ENCODE results near the gene ELP4. TPM values are rescaled to one million over a fixed set of nuclear protein-coding genes. Genes with fewer than 3 reads are reported as not detected.
"Not testable (repeated sequence)": the region's sequence is repeated elsewhere in the genome, so short reads cannot be mapped to it uniquely, and the experiment has no call there.

Gene ELP4
- total RNA-seq, 3 donors from 2014 or later, result 22.2 to 36.1 (median 24.6) TPM

DNA sequence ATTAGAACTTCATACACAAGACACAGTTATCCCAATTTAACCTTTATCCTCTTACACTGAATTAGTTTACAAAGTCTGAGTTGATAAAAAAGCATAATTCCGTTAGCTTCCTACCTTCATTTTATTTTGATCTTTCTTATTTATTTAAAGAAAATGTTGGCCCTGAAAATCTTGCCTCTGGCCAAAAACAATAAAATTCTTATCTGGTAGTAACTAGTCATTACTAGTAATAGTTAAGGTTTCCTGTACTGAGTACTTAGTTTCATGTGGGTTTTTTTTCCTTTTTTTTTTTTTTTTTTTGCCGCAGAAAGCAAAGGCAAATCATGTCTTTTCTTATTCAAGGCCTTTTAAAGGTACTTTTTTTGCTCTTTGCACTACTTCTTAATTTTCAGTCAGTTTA, 180.9 kb downstream of the ELP4 start:
- Histone ChIP-seq H3K4me3 (no peak overlapping the region), H3K9me3 (no peaks in the 10 kb centered on the region)

DNA sequence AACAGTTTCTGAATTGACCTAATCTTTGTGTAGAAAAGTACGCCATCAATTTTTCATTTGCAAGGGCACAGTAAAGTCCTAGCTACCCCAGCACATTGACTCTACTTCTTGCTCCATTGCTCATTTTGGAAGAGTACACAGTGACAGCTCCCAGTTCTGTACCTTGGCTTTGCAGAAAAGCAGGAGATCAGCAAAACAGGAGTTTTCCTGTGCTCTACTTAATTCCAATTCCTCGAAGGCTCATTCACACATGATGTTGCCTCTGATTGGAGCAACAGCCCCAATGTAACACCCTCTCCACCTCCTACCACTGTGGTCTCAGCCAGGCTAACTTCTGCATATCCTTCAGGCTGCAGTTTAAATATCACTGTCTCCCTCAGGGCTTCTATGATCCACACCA, 182.9 kb downstream of the ELP4 start:
- H3K36me3 ChIP-seq, result no peaks in the 10 kb centered on the region
- TF ChIP-seq, protein P1, sequence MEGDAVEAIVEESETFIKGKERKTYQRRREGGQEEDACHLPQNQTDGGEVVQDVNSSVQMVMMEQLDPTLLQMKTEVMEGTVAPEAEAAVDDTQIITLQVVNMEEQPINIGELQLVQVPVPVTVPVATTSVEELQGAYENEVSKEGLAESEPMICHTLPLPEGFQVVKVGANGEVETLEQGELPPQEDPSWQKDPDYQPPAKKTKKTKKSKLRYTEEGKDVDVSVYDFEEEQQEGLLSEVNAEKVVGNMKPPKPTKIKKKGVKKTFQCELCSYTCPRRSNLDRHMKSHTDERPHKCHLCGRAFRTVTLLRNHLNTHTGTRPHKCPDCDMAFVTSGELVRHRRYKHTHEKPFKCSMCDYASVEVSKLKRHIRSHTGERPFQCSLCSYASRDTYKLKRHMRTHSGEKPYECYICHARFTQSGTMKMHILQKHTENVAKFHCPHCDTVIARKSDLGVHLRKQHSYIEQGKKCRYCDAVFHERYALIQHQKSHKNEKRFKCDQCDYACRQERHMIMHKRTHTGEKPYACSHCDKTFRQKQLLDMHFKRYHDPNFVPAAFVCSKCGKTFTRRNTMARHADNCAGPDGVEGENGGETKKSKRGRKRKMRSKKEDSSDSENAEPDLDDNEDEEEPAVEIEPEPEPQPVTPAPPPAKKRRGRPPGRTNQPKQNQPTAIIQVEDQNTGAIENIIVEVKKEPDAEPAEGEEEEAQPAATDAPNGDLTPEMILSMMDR (IDR thresholded peaks at IDR 0.05), result no peak
- TF ChIP-seq POLR2A (IDR thresholded peaks at IDR 0.05) (no peak), POLR2AphosphoS5 (IDR thresholded peaks at IDR 0.05) (no peak)
- no peaks in the 10 kb centered on the region for H3K9me3 ChIP-seq
- no peak overlapping the region for H3K4me3 ChIP-seq
- intact Hi-C loops (cut with DNase I; ENCODE audit: low total_unique reads), result no loop called here
- no peak for DNase-seq (ENCODE audit: low spot score in 2 of 2)
- no peaks in the 10 kb centered on the region for H3K27me3 ChIP-seq
- no peaks in the 10 kb centered on the region for H3K4me1 ChIP-seq
- H3K27ac ChIP-seq, result no peak overlapping the region

More for the DNA sequence above, 180.9 kb downstream of the ELP4 start:
- Histone ChIP-seq H3K4me1 (no peaks in the 10 kb centered on the region), H3K36me3 (no peaks in the 10 kb centered on the region), H3K27ac (no peak overlapping the region), H3K27me3 (no peaks in the 10 kb centered on the region)
- TF ChIP-seq, protein P1 (IDR thresholded peaks at IDR 0.05), result no peak
- intact Hi-C loops (cut with DNase I; ENCODE audit: low total_unique reads), result no loop called here
- DNase-seq (ENCODE audit: low spot score in 2 of 2), result no peak

DNA sequence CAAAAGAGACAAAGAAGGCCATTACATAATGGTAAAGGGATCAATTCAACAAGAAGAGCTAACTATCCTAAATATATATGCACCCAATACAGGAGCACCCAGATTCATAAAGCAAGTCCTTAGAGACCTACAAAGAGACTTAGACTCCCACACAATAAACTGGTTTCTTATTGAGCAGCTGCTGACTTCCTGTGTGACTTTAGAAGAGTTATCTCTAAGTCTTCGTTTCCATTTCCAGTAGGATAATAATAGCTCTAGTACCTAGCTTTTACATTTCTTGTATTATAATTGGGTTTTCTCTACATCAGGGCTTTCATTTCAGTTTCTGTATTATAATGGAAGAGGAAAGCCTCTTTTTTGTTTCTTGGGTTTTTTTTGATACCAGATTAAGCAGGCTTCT, 187.5 kb downstream of the ELP4 start:
- intact Hi-C loops (cut with DNase I; ENCODE audit: low total_unique reads), result not testable (repeated sequence)

DNA sequence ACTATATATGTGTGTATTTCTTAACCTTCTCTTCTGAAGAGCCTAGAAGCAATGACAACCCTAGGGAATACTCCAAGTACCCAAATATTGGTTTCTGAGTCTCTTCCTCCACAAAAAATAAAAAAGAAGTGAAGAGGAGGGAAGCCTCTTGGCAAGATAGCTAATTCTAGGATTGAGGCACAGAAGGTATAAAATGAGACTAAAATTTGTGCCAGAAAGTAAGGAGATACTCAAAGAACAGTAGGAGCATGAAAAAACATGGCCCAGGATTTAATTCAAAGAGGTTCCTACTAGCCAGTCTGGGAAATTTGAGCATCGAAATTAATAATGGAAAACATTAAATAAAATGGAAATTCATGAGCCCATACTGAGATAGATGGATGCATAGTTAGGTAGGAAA, 189.5 kb downstream of the ELP4 start:
- TF ChIP-seq POLR2A (IDR thresholded peaks at IDR 0.05) (no peak), POLR2AphosphoS5 (IDR thresholded peaks at IDR 0.05) (no peak)
- TF ChIP-seq, protein P1 (IDR thresholded peaks at IDR 0.05), result no peak
- intact Hi-C loops (cut with DNase I; ENCODE audit: low total_unique reads), result no loop called here
- DNase-seq (ENCODE audit: low spot score in 2 of 2), result no peak
- Histone ChIP-seq H3K27ac (no peak overlapping the region), H3K27me3 (no peaks in the 10 kb centered on the region), H3K4me3 (no peak overlapping the region), H3K9me3 (no peaks in the 10 kb centered on the region), H3K36me3 (no peaks in the 10 kb centered on the region), H3K4me1 (no peaks in the 10 kb centered on the region)

More for the DNA sequence above, 187.5 kb downstream of the ELP4 start:
- not testable (repeated sequence) for H3K36me3 ChIP-seq; H3K27me3 ChIP-seq; H3K9me3 ChIP-seq; H3K4me3 ChIP-seq; H3K27ac ChIP-seq; H3K4me1 ChIP-seq; DNase-seq (ENCODE audit: low spot score in 2 of 2)

DNA sequence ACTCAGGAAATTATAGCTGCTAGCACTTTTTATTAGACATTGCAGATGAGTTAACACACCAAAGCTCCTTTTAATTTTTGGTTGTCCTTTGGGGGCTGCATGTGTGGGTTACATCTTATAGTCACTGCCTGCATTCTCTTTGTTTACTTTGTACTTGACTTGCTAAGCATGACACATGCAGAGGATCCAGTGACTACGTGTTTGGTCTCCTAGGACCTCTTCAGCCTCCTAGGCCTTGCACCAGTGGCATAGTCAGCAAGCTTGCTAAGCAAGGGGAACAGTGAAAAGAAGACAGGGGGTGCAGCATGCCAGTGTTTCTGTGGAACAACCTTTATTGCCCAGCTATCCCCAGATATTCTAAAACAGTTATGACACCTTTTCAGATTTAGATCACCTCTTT, 193.4 kb downstream of the ELP4 start:
- intact Hi-C loops (cut with DNase I; ENCODE audit: low total_unique reads), result no loop called here
- no peaks in the 10 kb centered on the region for H3K9me3 ChIP-seq
- TF ChIP-seq, protein P1 (IDR thresholded peaks at IDR 0.05), result no peak
- TF ChIP-seq POLR2AphosphoS5 (IDR thresholded peaks at IDR 0.05) (no peak), POLR2A (IDR thresholded peaks at IDR 0.05) (no peak)

DNA sequence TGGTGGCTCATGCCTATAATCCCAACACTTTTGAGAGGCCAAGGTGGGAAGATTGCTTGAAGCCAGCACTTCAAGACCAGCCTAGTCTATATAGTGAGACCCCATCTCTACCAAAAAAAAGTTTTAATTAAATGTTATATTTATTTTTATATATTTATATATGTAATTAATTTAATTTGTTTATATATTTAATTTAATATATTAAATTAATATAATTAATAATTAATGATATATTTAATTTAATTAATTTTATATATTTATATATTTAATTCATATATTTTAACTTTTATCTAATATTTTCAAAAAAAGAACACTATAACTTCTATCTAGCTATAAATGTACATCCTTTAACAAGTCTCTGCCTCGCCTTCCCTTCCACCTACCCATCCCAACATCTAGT, 196.8 kb downstream of the ELP4 start:
- no peaks in the 10 kb centered on the region for H3K36me3 ChIP-seq
- DNase-seq (ENCODE audit: low spot score in 2 of 2), result no peak
- H3K9me3 ChIP-seq, result no peaks in the 10 kb centered on the region
- H3K4me1 ChIP-seq, result no peaks in the 10 kb centered on the region
- H3K4me3 ChIP-seq, result no peak overlapping the region
- TF ChIP-seq, protein P1 (IDR thresholded peaks at IDR 0.05), result no peak
- TF ChIP-seq POLR2A (IDR thresholded peaks at IDR 0.05), result no peak
- no peak for TF ChIP-seq POLR2AphosphoS5 (IDR thresholded peaks at IDR 0.05)
- intact Hi-C loops (cut with DNase I; ENCODE audit: low total_unique reads), result no loop called here
- H3K27ac ChIP-seq, result no peak overlapping the region
- H3K27me3 ChIP-seq, result no peaks in the 10 kb centered on the region

More for the DNA sequence above, 193.4 kb downstream of the ELP4 start:
- DNase-seq (ENCODE audit: low spot score in 2 of 2), result no peak
- no peaks in the 10 kb centered on the region for H3K36me3 ChIP-seq
- no peaks in the 10 kb centered on the region for H3K4me1 ChIP-seq
- H3K4me3 ChIP-seq, result no peak overlapping the region
- no peaks in the 10 kb centered on the region for H3K27me3 ChIP-seq
- no peak overlapping the region for H3K27ac ChIP-seq

All from breast epithelium (tissue), 4 donors.